CD14-positive monocyte (primary cell): ENCODE data around the gene HSF2BP. TPM values are rescaled to one million over a fixed set of nuclear protein-coding genes. Genes with fewer than 3 reads are reported as not detected.

Experiments used
- DNase-seq, 3 donors: peaks; one replicate each; pipeline ENCODE4 v3.0.0-alpha.2; 2011 to 2022
- H2AFZ ChIP-seq: 2 replicates; pipeline ENCODE4 v1.6.0; 2012; ENCODE audit warnings: mild to moderate bottlenecking, low read depth, low read length, inconsistent platforms; ENCODE audit not compliant: insufficient read depth, poor library complexity, severe bottlenecking
- H3K27ac ChIP-seq, 2 donors: 1 replicate in 1 of 2; 2 replicates in 1 of 2; pipeline ENCODE4 v1.5.1; 2012 to 2013; ENCODE audit warnings: low read length in 2 of 2, control low read depth in 1 of 2, inconsistent platforms in 1 of 2, low read depth in 1 of 2, mild to moderate bottlenecking in 1 of 2
- H3K27me3 ChIP-seq, 2 donors: one replicate each; pipeline versions ENCODE4 v1.6.0 to v1.6.1; 2011 to 2013; ENCODE audit warnings: low read length in 2 of 2; ENCODE audit not compliant: control insufficient read depth in 2 of 2, insufficient read depth in 2 of 2
- H3K36me3 ChIP-seq, 2 donors: replicated peaks in 1 of 2; 1 replicate in 1 of 2; 2 replicates in 1 of 2; pipeline versions ENCODE4 v1.5.1 to v1.6.1; 2012 to 2013; ENCODE audit warnings: low read length in 2 of 2, control low read depth in 1 of 2, inconsistent platforms in 1 of 2, mild to moderate bottlenecking in 1 of 2; ENCODE audit not compliant: insufficient read depth in 2 of 2, control insufficient read depth in 1 of 2
- H3K4me1 ChIP-seq, 2 donors: 1 replicate in 1 of 2; 2 replicates in 1 of 2; pipeline versions ENCODE4 v1.5.1 to v1.6.1; 2012 to 2013; ENCODE audit warnings: low read length in 2 of 2, control low read depth in 1 of 2, inconsistent platforms in 1 of 2, mild to moderate bottlenecking in 1 of 2, moderate library complexity in 1 of 2; ENCODE audit not compliant: insufficient read depth in 2 of 2, control insufficient read depth in 1 of 2
- H3K4me2 ChIP-seq: replicated peaks from 2 replicates; pipeline ENCODE3; 2012; ENCODE audit warnings: low read length, moderate library complexity, mild to moderate bottlenecking; ENCODE audit not compliant: poor library complexity, severe bottlenecking; ENCODE audit errors: extremely low read depth
- H3K4me3 ChIP-seq, 3 experiments: fragments of 200-600 bp in 1 of 3; sonication (generic) in 1 of 3; replicated peaks in 1 of 3; 1 replicate in 2 of 3; 2 replicates in 1 of 3; pipeline ENCODE4 v1.5.1; 2011 to 2013; ENCODE audit warnings: low read length in 3 of 3, mild to moderate bottlenecking in 3 of 3, control low read depth in 2 of 3, low read depth in 2 of 3, inconsistent platforms in 1 of 3, moderate library complexity in 1 of 3
- H3K79me2 ChIP-seq: 2 replicates; pipeline ENCODE4 v1.6.0; 2012; ENCODE audit warnings: mild to moderate bottlenecking, control low read depth, inconsistent platforms, low read length, moderate library complexity; ENCODE audit not compliant: insufficient read depth
- H3K9ac ChIP-seq: 2 replicates; pipeline ENCODE4 v1.6.0; 2017; ENCODE audit warnings: low read length, mild to moderate bottlenecking; ENCODE audit not compliant: insufficient read depth, poor library complexity, severe bottlenecking
- H3K9me3 ChIP-seq, 2 donors: replicated peaks in 1 of 2; 1 replicate in 1 of 2; 2 replicates in 1 of 2; pipeline versions ENCODE4 v1.5.1 to v1.6.1; 2012 to 2013; ENCODE audit warnings: low read length in 2 of 2, control low read depth in 1 of 2; ENCODE audit not compliant: control insufficient read depth in 1 of 2, insufficient read depth in 1 of 2
- H4K20me1 ChIP-seq: 2 replicates; pipeline ENCODE4 v1.6.0; 2012; ENCODE audit warnings: mild to moderate bottlenecking, low read length, control low read depth, moderate library complexity; ENCODE audit not compliant: insufficient read depth
- H3K27ac Mint-ChIP-seq, 7 donors: one replicate each; pipeline ENCODE4 v1.8.0; 2020; ENCODE audit warnings: mild to moderate bottlenecking in 7 of 7, mixed read lengths in 7 of 7, moderate library complexity in 6 of 7, inconsistent platforms in 2 of 7
- H3K27me3 Mint-ChIP-seq, 3 donors: one replicate each; pipeline ENCODE4 v1.8.0; 2021 to 2022; ENCODE audit warnings: low read depth in 3 of 3, mild to moderate bottlenecking in 3 of 3, mixed read lengths in 3 of 3, moderate library complexity in 3 of 3, inconsistent platforms in 1 of 3
- H3K36me3 Mint-ChIP-seq, 2 donors: one replicate each; pipeline ENCODE4 v1.8.0; 2020; ENCODE audit warnings: mixed read lengths in 2 of 2, inconsistent platforms in 1 of 2, mild to moderate bottlenecking in 1 of 2
- H3K4me1 Mint-ChIP-seq: one replicate; pipeline ENCODE4 v1.8.0; 2020; ENCODE audit warnings: mild to moderate bottlenecking, mixed read lengths
- H3K4me3 Mint-ChIP-seq, 2 donors: one replicate each; pipeline ENCODE4 v1.8.0; 2020; ENCODE audit warnings: mild to moderate bottlenecking in 2 of 2, mixed read lengths in 2 of 2, moderate library complexity in 1 of 2
- H3K9me3 Mint-ChIP-seq, 7 donors: one replicate each; pipeline ENCODE4 v1.8.0; 2020 to 2022; ENCODE audit warnings: mixed read lengths in 7 of 7, mild to moderate bottlenecking in 6 of 7, moderate library complexity in 6 of 7, inconsistent platforms in 2 of 7
- CTCF ChIP-seq: fragments of 200-600 bp; IDR thresholded peaks from one replicate; pipeline ENCODE4 v1.8.0; 2022; ENCODE audit warnings: antibody characterized with exemption, mild to moderate bottlenecking
- WGBS: methylation state at CpG from one replicate; pipeline ENCODE4 v1.1.5; 2013; ENCODE audit warnings: missing lambda C conversion rate; ENCODE audit not compliant: insufficient coverage; 5-methylcytosine and 5-hydroxymethylcytosine counted together
- intact Hi-C, 2 donors: fragments of 100-400 bp; cut with micrococcal nuclease; formaldehyde crosslinking; loops; one replicate each; pipeline versions ENCODE4 v1.15.0 to v1.15.1; 2023
- polyA plus RNA-seq, 3 donors: library from polyadenylated mRNA; depleted of rRNA in 1 of 3; unstranded in 2 of 3; stranded (reverse) in 1 of 3; fragments of 300-500 nt in 2 of 3; fragments of >200 nt in 1 of 3; fragmentation: Illumina TruSeq in 2 of 3; gene quantifications; 1 replicate in 2 of 3; 2 replicates in 1 of 3; pipeline ENCODE4 v1.2.3, GENCODE V29; 2012 to 2021

HSF2BP gene
- polyA plus RNA-seq, 3 donors, result 0.20 TPM; not detected in 2

GRCh38 chr21:43597540-43598250 is 61.6 kb downstream of the HSF2BP start:
- no peak overlapping the region for H3K4me2 ChIP-seq
- H3K9me3 Mint-ChIP-seq, result peaks cover 0 to 6% (median 1%) of the 10 kb centered on the region in 7 donors
- H4K20me1 ChIP-seq, result no peaks in the 10 kb centered on the region
- peaks cover under 1 to 2% of the 10 kb centered on the region in 2 donors for H3K4me1 ChIP-seq
- no peaks in the 10 kb centered on the region for H3K27me3 ChIP-seq
- no peak overlapping the region for H3K9ac ChIP-seq
- H3K27me3 Mint-ChIP-seq, result peaks cover 0 to 6% (median 6%) of the 10 kb centered on the region in 3 donors
- H3K79me2 ChIP-seq, result no peaks in the 10 kb centered on the region
- H3K27ac ChIP-seq, result no peak overlapping the region
- H3K9me3 ChIP-seq, result peaks cover 0 to 3% of the 10 kb centered on the region in 2 donors
- H3K27ac Mint-ChIP-seq, result no peak overlapping the region
- no peaks in the 10 kb centered on the region for H3K36me3 ChIP-seq
- H3K36me3 Mint-ChIP-seq, result no peaks in the 10 kb centered on the region
- H3K4me3 Mint-ChIP-seq, result no peak overlapping the region
- H2AFZ ChIP-seq, result no peak overlapping the region
- H3K4me3 ChIP-seq, result no peak overlapping the region
- TF ChIP-seq CTCF, result no peak
- H3K4me1 Mint-ChIP-seq, result no peaks in the 10 kb centered on the region
- intact Hi-C loops, result no loop called here
- WGBS, result 100% methylated on average over 3 of the region's 6 CpGs
- no peak for DNase-seq

GRCh38 chr21:43597052-43597451 is 62.2 kb downstream of the HSF2BP start:
- peaks cover 0 to 3% of the 10 kb centered on the region in 2 donors for H3K9me3 ChIP-seq
- no CpG with 5 or more reads among the region's 1 CpG for WGBS

More at GRCh38 chr21:43597052-43597451, 62.2 kb downstream of the HSF2BP start:
- peak overlapping the region in 1 of 7 donors; percentile 5 for H3K27ac Mint-ChIP-seq
- no peak for TF ChIP-seq CTCF
- H3K36me3 Mint-ChIP-seq, result no peaks in the 10 kb centered on the region
- H3K4me1 ChIP-seq, result no peaks in the 10 kb centered on the region
- no peaks in the 10 kb centered on the region for H3K4me1 Mint-ChIP-seq
- peaks cover 0 to 6% (median 1%) of the 10 kb centered on the region in 7 donors for H3K9me3 Mint-ChIP-seq
- intact Hi-C loops, result no loop called here
- peaks cover 0 to 6% (median 6%) of the 10 kb centered on the region in 3 donors for H3K27me3 Mint-ChIP-seq
- no peaks in the 10 kb centered on the region for H3K36me3 ChIP-seq
- H3K4me3 Mint-ChIP-seq, result no peak overlapping the region
- H4K20me1 ChIP-seq, result no peaks in the 10 kb centered on the region
- H3K27me3 ChIP-seq, result no peaks in the 10 kb centered on the region
- no peak overlapping the region for H3K4me2 ChIP-seq
- no peak overlapping the region for H3K27ac ChIP-seq
- DNase-seq, result no peak
- H2AFZ ChIP-seq, result no peak overlapping the region
- H3K79me2 ChIP-seq, result no peaks in the 10 kb centered on the region
- no peak overlapping the region for H3K9ac ChIP-seq
- H3K4me3 ChIP-seq, result no peak overlapping the region
